Common myeloid progenitor, CD34-positive (primary cell): Measurements from ENCODE around the gene CPEB1.
"Not testable (repeated sequence)": the region's sequence is repeated elsewhere in the genome, so short reads cannot be mapped to it uniquely, and the experiment has no call there.

Experiments
- CTCF ChIA-PET: fragments of 350-600 bp; sonication (Branson Sonifier 250); formaldehyde crosslinking; loops from one replicate; lab custom pipeline; 2021; ENCODE audit warnings: antibody characterized with exemption; lab: Charles Lee
- POLR2A ChIA-PET: fragments of 350-600 bp; sonication (Branson Sonifier 250); formaldehyde crosslinking; loops from one replicate; lab custom pipeline; 2021; ENCODE audit warnings: antibody characterized with exemption; lab: Charles Lee
- DNase-seq, 3 donors: peaks; one replicate each; pipeline versions ENCODE4 v3.0.0 to v3.0.0-alpha.2; 2013
- H3K27ac ChIP-seq, 2 experiments: 1 replicate in 1 of 2; 2 replicates in 1 of 2; pipeline ENCODE4 v1.7.0; 2013; ENCODE audit warnings: inconsistent platforms in 2 of 2, low read length in 2 of 2, mild to moderate bottlenecking in 2 of 2, low read depth in 1 of 2, moderate library complexity in 1 of 2; ENCODE audit not compliant: severe bottlenecking in 2 of 2, insufficient read depth in 1 of 2, poor library complexity in 1 of 2
- H3K27me3 ChIP-seq, 5 experiments: replicated peaks in 2 of 5; 1 replicate in 3 of 5; 2 replicates in 2 of 5; pipeline versions ENCODE4 v1.6.1 to v1.7.0; 2013; ENCODE audit warnings: low read length in 4 of 5, mild to moderate bottlenecking in 2 of 5, moderate library complexity in 2 of 5, inconsistent platforms in 1 of 5; ENCODE audit not compliant: insufficient read depth in 5 of 5, control insufficient read depth in 4 of 5
- H3K36me3 ChIP-seq, 4 experiments: 1 replicate in 2 of 4; 2 replicates in 2 of 4; pipeline versions ENCODE4 v1.6.1 to v1.7.0; 2013; ENCODE audit warnings: low read length in 3 of 4, control low read depth in 1 of 4, mild to moderate bottlenecking in 1 of 4; ENCODE audit not compliant: control insufficient read depth in 4 of 4, insufficient read depth in 4 of 4
- H3K4me1 ChIP-seq, 4 experiments: 1 replicate in 3 of 4; 2 replicates in 1 of 4; pipeline versions ENCODE4 v1.6.1 to v1.7.1; 2013; ENCODE audit warnings: low read length in 3 of 4, mild to moderate bottlenecking in 3 of 4, control low read depth in 1 of 4, inconsistent platforms in 1 of 4, moderate library complexity in 1 of 4; ENCODE audit not compliant: control insufficient read depth in 4 of 4, insufficient read depth in 4 of 4; ENCODE audit errors: control extremely low read depth in 1 of 4
- H3K4me3 ChIP-seq, 7 experiments: 1 replicate in 4 of 7; 2 replicates in 3 of 7; pipeline versions ENCODE4 v1.5.1 to v1.7.0; 2013; ENCODE audit warnings: mild to moderate bottlenecking in 7 of 7, low read length in 6 of 7, moderate library complexity in 6 of 7, inconsistent platforms in 2 of 7, low read depth in 2 of 7, control low read depth in 1 of 7; ENCODE audit not compliant: insufficient read depth in 4 of 7, control insufficient read depth in 1 of 7; ENCODE audit errors: extremely low read depth in 1 of 7
- H3K9me3 ChIP-seq, 5 experiments: 1 replicate in 4 of 5; 2 replicates in 1 of 5; pipeline versions ENCODE4 v1.6.1 to v1.7.1; 2013; ENCODE audit warnings: low read length in 4 of 5, mild to moderate bottlenecking in 2 of 5, inconsistent platforms in 1 of 5, low read depth in 1 of 5, moderate library complexity in 1 of 5; ENCODE audit not compliant: control insufficient read depth in 4 of 5, insufficient read depth in 2 of 5; ENCODE audit errors: control extremely low read depth in 1 of 5
- WGBS: methylation state at CpG from one replicate; pipeline ENCODE4 v1.1.5; 2013; ENCODE audit not compliant: insufficient coverage; 5-methylcytosine and 5-hydroxymethylcytosine counted together

The CPEB1 gene

DNA sequence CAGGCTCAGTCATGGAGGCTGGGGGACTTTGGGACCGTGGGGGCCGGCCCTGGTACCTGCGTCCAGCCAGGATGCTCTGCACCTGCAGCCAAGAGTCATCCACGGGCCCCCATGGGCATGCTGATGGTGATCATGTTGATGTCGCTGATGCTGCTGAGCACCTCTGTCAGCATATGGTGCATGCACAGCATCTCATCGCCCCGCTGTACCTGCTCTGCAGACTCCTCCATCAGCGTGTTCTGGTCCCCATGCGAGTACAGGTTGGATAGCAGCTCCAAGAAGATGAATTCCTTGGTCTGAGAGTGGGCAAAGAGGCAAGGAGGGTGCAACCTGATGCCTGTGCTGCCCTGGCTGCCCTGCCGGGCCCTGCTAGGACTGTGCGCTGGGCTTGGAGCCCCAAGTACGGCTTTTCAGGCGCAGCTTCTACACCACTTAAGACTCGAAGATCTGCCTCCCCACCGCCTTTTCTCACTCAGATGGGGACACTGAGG lies 114.1 kb downstream of the CPEB1 start:
- Histone ChIP-seq H3K27ac (no peak overlapping the region), H3K27me3 (no peaks in the 10 kb centered on the region), H3K4me1 (peaks cover 0 to 5% (median 2%) of the 10 kb centered on the region in 4 experiments), H3K9me3 (no peaks in the 10 kb centered on the region), H3K4me3 (no peak overlapping the region), H3K36me3 (peaks cover 8 to 42% (median 30%) of the 10 kb centered on the region in 4 experiments)
- ChIA-PET POLR2A (no interaction called here), CTCF (no interaction called here)
- WGBS = 98% methylated on average over 15 of the region's 15 CpGs
- no peak for DNase-seq

- Histone ChIP-seq H3K27me3 (no peaks in the 10 kb centered on the region), H3K4me1 (peaks cover 0 to 3% (median 0%) of the 10 kb centered on the region in 4 experiments), H3K36me3 (peaks cover 7 to 37% (median 24%) of the 10 kb centered on the region in 4 experiments), H3K4me3 (no peak overlapping the region), H3K27ac (no peak overlapping the region), H3K9me3 (no peaks in the 10 kb centered on the region)
- no peak for DNase-seq
- ChIA-PET POLR2A (no interaction called here), CTCF (interaction anchor here (3.2 kb wide), 1 partner anchor 8 kb away, joined by 24 read pairs; the partner anchor contains the start of gene RPS17)
- 91% methylated on average over 9 of the region's 9 CpGs for WGBS
Measured at GRCh38 chr15:82532383-82532990, 114.7 kb downstream of the CPEB1 start.

DNA sequence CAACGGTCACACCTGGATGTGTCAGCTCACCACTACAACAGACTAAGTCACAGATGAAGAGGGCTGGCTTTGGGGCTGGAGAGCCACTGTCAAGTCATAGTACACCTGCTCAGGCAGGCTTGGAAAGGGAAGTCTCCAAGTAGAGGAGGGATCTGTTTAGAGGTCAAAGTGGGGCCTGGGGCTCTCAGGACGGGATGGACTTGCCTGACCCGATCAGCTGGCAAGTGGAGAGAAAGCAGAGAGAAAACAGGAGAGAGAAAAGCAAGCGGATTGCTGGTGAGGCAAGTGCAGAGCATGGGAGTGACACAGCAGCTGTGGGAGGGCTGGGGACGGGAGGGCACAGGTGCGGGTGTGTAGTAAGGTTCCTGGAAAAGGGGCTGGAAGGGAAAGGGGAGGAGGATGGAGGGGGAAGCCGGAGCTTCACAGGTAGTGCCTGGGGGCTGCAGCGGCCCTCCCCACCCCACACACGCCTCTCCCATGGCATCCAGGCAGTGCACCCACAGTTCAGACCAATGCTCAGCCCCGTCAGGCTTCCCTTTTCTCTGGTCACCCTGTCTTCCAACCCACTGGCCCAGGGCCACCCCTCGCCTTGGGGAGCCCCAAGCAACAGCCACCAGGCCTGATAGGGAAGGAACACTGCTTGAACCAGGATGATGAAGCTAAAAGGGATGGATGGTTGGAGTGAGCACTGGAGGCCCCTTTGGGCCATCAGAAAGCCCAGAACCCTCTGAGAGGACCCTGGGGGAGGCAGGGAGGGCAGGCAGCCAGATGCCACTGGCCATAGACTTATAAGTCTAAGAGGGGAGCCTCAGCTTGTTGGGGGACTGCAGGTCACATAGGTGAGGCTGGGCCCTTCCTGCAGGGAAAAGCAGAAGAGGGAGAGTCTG lies 115.4 kb downstream of the CPEB1 start:
- WGBS = 100% methylated on average over 3 of the region's 11 CpGs
- no peak for DNase-seq
- no peak overlapping the region for H3K27ac ChIP-seq
- ChIA-PET CTCF (interaction anchor here (2.3 to 3.2 kb wide), 2 partner anchors 8 to 468 kb away, joined by 7 to 24 read pairs; partner anchors contain the start of gene RPS17), POLR2A (interaction anchor here (1.2 kb wide), 1 partner anchor 9 kb away, joined by 3 read pairs; the partner anchor contains the start of gene RPS17)
- H3K36me3 ChIP-seq = peaks cover 2 to 29% (median 17%) of the 10 kb centered on the region in 4 experiments
- H3K27me3 ChIP-seq = no peaks in the 10 kb centered on the region
- no peak overlapping the region for H3K4me3 ChIP-seq
- H3K9me3 ChIP-seq = no peaks in the 10 kb centered on the region
- H3K4me1 ChIP-seq = peaks cover 0 to 3% (median 0%) of the 10 kb centered on the region in 4 experiments

- WGBS = 17% methylated on average over 6 of the region's 10 CpGs
Measured at GRCh38 chr15:82530606-82531379, 116.4 kb downstream of the CPEB1 start.

DNA sequence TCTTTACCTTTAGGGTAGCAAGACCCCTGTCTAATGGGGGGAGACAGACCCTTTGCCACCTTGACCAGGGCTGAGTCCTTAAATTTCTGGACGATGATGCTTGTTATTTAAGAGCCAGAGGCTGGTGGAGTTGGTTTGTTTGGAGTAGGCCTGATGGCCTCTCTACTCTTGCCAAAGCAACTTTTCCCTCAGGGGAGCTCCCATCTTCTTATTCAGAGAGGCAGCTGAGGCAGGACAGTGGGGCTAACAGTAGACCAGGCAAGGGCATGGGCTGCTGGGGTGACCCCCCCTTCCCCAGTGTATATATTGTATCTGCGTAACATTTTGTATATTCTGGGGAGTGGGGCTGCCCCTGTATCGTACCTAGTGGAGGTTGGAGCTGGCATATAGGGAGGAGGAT lies 117.2 kb downstream of the CPEB1 start:
- WGBS = 100% methylated on average over 1 of the region's 3 CpGs
- ChIA-PET POLR2A (no interaction called here), CTCF (interaction anchor here (1.0 to 3.2 kb wide), 5 partner anchors 10 to 472 kb away, joined by 3 to 24 read pairs (median 4); partner anchors contain the start of gene RPS17)
- H3K4me3 ChIP-seq = no peak overlapping the region
- H3K27me3 ChIP-seq = no peaks in the 10 kb centered on the region
- no peak overlapping the region for H3K27ac ChIP-seq
- no peaks in the 10 kb centered on the region for H3K9me3 ChIP-seq
- H3K36me3 ChIP-seq = peaks cover 0 to 15% (median 7%) of the 10 kb centered on the region in 4 experiments
- no peak for DNase-seq
- H3K4me1 ChIP-seq = peaks cover 0 to 3% (median 0%) of the 10 kb centered on the region in 4 experiments

More at GRCh38 chr15:82530606-82531379, 116.4 kb downstream of the CPEB1 start:
- H3K4me3 ChIP-seq = peak overlapping the region in 4 of 7 experiments; percentile 48 to 73 (median 59)
- H3K27ac ChIP-seq = no peak overlapping the region
- peak; percentile 68 to 82 (median 78) for DNase-seq
- no peaks in the 10 kb centered on the region for H3K27me3 ChIP-seq
- ChIA-PET CTCF (interaction anchor here (1.0 to 3.2 kb wide), 6 partner anchors 9 to 471 kb away, joined by 3 to 24 read pairs (median 4); partner anchors contain the start of gene RPS17), POLR2A (interaction anchor here (0.6 to 1.2 kb wide), 2 partner anchors 9 to 10 kb away, joined by 3 read pairs; partner anchors contain the start of gene RPS17)
- H3K4me1 ChIP-seq = peaks cover 0 to 3% (median 0%) of the 10 kb centered on the region in 4 experiments
- no peaks in the 10 kb centered on the region for H3K9me3 ChIP-seq
- H3K36me3 ChIP-seq = peaks cover 2 to 20% (median 10%) of the 10 kb centered on the region in 4 experiments

DNA sequence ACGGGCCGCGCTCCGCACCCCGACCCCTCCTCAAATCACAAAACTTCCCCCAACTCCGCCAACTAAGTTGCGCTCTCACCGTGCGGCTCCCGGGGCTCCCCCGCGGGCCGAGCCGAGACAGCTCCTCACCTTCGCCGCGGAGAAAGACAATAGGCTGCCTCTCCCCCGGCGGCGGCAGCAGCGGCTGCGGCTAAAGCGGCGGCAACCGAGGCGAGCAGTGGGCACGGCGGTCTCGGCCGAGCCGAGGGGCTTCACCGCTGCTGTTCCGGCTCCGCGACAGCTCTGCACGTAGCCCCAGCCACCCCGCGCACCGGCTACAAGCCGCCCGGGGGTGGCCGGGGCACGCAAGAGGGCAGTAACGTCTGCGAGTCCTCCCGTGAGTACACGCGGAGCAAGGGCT lies 133.6 kb downstream of the CPEB1 start:
- H3K4me3 ChIP-seq, DNase-seq, H3K4me1 ChIP-seq, H3K27me3 ChIP-seq, CTCF ChIA-PET, H3K36me3 ChIP-seq, POLR2A ChIA-PET, H3K9me3 ChIP-seq, H3K27ac ChIP-seq: not testable (repeated sequence)
- no CpG with 5 or more reads among the region's 48 CpGs for WGBS
